Measurements from ENCODE around the gene TMEFF2. TPM values are rescaled to one million over a fixed set of nuclear protein-coding genes. Genes with fewer than 3 reads are reported as not detected.

Gene TMEFF2
- total RNA-seq, 1 donor, result not detected

DNA sequence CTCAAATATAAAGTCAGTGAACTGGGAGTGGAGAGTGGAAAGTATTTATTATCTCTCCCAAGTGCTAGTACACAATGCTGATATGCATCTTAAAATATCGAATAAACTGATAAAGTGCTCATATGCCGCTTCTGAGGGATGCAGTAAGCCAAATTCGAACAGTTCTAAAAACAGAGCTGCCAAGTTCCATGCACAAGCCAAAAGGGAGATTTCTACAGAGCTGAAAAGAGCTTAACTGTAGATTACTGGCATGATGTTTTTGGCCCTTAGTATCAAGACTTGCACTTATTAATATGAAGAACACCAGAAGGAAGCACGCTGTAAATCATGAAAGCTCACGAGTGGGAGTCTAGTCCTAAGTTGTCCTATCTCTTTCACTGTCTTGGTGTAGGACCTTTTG is 7.9 kb downstream of the TMEFF2 start:
- no peak for DNase-seq (ENCODE audit: low read depth in 2 of 3, low spot score in 2 of 3)

DNA sequence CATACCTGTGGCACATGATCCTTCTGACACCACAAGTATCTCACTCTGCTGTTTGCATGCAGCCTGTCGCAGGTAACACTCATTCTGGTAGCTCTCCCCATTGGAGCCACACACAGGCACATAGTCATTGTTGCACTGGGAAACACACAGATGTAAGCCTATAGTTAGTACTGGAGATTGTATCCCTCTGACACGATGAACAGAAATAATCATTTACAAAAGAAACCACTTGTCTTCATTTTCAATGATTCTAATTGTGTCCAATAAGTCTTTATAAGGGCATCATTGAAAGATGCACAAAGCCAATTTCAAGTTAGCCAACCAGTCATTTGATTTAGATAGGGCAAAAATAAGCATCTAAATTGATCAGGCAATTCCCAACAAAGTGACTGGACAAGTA is 10.4 kb downstream of the TMEFF2 start:
- no peak for DNase-seq (ENCODE audit: low read depth in 2 of 3, low spot score in 2 of 3)

DNA sequence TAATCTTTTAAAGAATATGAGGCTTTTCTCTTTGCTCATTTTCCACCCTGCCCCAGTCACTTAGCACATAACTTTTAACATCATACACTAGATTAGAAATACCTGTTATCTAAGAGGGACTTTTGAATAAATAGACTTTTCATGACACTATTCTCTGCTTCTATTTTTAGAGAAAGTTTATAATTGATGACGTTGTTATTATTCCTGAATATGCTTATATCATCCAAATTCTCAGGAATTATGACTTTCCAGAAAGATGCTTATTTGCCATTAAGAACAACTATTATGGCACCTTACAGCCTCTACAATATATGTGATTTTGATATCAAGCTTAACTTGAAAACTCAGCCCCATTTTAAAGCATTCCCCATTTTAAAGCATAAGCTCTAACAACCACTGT is 11.4 kb downstream of the TMEFF2 start:
- no peak for DNase-seq (ENCODE audit: low read depth in 2 of 3, low spot score in 2 of 3)

DNA sequence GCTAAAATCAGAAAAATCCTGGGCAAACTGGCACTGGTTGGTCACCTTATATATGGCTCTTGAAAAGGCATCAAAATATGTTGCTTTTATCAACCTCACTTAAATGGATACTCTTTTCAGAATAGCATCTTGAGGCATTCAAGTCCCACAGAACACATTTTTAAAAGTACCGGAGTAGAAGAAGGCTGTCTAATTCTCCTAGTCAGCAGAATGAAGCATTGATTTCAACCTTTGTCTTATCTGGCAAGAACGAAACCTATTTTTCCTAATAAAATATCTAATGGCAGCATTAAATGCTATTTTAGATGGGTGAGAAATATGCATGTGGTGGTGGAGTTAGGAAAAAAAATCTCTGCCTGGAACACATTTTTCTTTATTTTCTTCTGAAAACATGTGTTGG is 27.8 kb downstream of the TMEFF2 start:
- DNase-seq (ENCODE audit: low read depth in 2 of 3, low spot score in 2 of 3), result no peak

DNA sequence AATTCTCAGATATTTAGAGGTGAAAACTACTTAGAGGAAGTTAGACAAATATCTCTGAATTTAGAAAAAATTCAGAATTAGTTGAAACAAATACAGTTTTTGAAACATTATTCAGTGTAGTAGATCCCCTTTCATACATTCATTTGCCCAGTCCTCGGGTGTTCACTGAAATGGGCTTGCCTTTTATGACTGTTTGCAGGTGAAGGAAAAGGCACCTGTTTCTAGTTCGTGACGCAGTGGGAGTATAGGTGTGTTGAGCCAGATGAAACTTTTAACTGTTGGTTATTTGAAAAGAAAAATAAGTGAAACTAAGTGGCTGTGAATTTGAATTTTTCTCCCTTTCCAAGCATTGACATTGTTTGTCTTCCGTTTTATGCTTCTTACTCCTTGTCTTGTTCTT is 28.9 kb downstream of the TMEFF2 start:
- DNase-seq (ENCODE audit: low read depth in 2 of 3, low spot score in 2 of 3), result no peak

DNA sequence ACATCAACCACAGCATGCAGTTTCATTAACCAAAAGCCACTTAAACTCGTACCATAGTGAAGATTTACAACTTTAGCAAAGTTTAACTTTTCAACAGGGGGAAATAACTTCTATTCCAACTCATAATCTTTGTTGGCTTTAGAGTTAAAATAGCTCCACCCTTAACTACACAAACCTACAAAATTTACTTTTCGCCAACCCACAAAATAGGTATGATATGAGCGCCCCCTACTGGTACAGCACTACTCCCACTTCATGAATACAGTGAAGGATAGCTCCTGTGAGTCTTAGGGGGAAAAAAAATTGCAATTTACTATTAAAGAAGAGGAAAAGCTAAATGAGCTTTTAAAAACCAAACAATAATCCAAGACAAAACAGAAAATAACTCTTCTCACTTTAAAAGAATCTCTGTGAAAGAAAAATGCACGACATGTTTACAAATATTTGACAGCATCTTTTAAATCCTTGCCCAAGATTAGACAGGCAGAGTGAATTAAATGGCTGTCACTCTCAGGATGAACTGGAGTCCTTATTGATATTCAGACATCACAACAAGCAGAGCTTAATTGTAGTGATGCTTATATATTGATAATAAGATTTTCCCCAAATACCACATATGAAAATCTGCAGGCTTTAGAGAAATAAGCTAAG is 32.2 kb downstream of the TMEFF2 start:
- peak; percentile 42 to 82 (median 66) for DNase-seq (ENCODE audit: low read depth in 2 of 3, low spot score in 2 of 3)

DNA sequence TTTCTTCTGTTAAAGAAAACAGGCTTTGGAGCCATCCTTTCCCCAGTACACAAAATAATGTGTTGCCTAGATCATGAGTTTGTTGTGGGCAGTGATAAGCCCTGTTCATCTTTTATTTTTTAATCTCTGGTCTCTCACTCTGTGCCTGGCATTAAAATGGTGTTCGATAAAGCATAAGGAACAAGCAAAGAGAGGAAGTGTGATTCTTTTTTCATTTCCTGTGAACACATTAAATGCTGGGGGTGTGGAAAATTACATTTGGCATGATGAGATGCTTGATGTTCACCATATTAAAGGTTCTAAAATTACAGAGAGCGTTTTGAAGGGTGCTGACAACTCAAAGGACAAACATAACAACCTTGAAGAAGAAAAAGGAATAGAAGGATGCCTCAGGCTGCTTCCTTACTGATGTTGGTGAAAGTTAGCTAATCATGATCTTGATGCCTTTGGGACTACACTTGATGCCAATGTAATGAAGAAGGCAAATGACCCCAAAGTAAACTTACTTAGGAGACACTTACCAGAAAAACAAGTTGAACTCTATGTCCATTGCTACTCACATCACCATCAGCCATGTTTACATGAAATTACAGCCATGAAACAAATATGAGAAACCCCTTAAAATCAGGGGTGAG is 33.0 kb downstream of the TMEFF2 start:
- DNase-seq (ENCODE audit: low read depth in 2 of 3, low spot score in 2 of 3), result peak in 1 of 3 donors; percentile 5

DNA sequence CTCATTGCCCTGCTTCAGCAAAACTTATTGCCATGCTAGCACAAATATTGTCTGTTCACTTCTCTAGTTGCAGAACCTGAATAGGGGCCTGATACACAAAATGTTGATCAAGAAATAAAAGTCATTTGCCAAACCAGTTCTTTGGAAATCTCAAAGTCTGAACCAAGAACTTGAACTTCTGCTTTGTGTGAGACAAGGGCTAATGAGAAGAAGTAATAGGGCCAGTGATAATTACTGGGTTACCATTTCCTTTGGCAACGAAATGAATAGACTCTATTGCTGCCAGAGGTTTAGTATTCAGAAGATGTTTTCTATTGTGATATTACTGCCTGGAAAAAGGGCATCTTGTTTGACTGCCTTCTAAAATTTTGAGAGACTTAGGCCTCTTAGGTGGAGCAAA is 35.0 kb downstream of the TMEFF2 start:
- DNase-seq (ENCODE audit: low read depth in 2 of 3, low spot score in 2 of 3), result no peak

DNA sequence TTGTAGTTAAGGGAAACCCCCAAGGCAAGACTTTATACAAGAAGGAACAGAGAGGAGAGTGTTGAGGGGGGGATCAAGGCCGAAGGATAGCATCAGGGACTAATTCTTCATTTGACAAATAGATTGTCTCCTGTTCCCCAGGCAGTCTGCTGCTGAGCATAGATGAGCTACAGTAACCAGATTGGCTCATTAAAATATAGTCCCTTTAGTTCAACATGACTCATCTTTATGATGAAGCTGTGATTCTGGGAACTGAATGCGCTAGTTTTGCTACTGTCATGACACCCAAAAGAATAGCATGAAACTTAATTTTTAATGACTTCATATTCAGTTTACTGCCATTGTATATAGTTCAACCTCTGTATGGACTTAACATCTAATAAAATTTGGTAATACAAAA is 35.5 kb downstream of the TMEFF2 start:
- DNase-seq (ENCODE audit: low read depth in 2 of 3, low spot score in 2 of 3), result no peak

DNA sequence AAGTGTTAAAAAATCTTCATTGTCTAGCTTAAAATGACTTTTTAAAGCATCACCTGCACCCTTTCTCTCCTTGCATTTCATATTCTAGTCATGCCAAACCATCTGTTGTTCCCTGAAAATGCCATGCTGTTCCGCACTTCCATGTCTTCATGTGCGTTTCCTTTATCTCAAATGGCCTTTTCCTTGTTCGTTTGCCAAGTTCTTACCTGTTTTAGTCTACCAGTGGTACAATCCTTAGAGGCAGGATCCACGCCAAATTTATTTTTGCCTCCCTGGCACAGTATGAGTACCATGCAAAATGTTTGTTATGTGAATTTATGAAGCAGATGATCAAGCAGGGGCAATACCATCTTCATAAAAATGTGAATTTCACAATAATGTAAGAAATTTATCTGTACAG is 37.0 kb downstream of the TMEFF2 start:
- DNase-seq (ENCODE audit: low read depth in 2 of 3, low spot score in 2 of 3), result no peak

DNA sequence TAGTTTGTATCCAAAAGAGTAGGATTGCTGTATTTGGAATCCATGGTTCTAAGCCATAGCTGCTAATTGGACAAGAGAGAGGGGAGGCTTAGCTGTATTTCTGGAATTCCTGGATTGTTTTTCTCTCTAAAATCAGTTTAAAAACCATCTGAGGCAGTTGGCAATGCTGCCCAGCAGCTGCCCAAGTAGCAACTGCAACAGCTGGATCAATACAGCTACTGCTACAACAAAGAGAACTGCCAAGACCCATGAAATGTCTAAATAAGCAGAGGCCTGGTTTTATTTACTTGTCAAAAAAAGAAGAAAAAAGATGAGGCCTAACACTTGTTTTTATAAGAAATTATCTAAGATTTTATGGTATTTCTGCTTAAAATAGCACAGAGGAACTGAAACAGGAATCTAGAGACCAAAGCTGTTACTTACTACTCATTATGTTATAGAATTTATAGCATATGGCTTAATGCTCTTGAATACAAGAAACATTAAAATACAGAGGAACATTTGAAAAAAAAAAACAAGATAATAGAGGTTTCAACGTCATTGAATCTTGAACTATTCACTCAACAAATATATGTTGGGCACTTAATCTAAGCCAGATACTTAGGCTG is 39.1 kb downstream of the TMEFF2 start:
- no peak for DNase-seq (ENCODE audit: low read depth in 2 of 3, low spot score in 2 of 3)

DNA sequence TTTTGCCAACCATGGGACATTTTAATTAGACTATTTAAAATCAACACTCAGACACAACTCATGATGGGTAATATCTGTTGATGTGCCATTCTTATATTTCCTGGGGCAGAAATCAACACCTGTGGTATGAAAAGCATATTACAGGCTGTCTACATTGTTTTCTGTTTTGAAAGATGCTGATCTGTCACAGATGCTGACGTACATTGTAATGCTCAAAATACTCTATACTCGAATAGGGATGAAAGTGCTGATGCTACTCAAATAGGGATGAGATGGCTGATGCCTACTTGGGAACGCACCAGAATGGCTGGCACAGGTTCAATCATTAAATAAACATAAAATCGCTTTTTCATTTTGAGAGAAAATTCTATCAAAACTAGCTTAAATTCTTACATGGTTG is 41.2 kb downstream of the TMEFF2 start:
- no peak for DNase-seq (ENCODE audit: low read depth in 2 of 3, low spot score in 2 of 3)

DNA sequence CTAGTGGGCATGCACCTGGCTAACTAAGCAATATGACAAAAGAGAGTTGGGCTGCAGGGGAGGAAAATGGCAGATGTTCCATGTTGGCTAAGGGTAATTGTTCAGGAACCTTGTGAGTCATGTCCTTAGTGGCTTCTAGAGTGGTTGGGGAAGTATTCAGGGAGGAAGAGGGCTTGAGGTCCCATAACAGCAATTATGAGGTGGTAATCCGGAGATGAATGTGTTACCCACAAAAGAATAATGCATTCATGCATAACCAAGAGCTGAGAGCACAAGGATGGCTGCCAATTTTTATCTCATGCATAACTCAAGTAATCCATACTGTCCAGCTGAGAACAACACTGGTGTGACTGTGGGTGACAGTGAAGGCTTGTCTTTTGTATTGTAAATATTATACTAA is 42.9 kb downstream of the TMEFF2 start:
- DNase-seq (ENCODE audit: low read depth in 2 of 3, low spot score in 2 of 3), result no peak

DNA sequence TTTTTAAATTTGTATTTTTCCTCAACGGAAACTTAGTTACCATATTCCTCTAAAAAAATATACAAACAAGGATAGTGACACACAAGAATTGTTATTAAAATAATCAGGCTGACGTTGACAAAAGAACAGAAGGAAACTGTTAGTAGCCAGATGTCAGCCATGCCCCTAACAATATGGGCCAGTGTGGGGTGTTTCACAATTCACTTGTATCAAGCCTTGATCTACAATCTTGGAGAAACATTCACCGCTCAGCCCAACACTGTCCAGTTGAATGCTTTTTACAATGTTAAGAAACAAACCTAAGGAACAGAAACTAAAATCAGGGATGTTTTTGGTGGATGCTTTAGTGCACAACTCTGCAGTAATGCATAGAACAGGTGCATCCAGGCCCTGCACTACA is 44.6 kb downstream of the TMEFF2 start:
- DNase-seq (ENCODE audit: low read depth in 2 of 3, low spot score in 2 of 3), result no peak

DNA sequence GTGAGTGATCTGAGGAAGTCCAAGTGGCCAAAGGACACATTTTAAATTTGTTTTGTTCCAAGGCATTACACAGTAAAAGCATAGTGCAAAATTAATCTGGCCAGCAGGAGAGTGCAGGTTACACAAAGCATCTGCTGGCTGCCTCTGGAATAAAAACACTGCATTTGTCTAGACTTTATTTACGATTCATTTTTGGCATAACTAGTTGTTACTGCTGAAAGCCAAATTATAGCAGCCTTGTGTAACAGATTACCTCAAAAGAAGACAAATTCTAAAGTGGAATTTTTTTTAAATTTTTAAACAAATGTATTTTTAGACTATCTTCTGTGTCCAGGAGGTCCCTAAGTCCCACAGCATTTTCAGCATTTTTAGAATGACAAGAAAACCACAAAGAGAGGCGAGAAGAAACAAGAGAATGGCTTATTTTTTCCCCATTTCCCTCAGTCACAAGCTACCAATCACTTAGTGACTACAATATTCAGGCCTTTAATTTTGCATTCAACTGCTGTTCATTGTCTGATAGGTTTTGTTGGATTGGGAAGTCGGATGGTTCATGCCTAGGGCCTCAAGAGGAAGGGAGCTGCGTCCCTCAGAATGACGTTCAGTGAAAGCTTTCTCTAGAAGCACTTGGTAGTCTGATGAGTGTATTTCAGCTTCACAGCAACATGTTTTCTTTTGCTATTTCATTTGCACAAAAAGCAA is 46.0 kb downstream of the TMEFF2 start:
- no peak for DNase-seq (ENCODE audit: low read depth in 2 of 3, low spot score in 2 of 3)

DNA sequence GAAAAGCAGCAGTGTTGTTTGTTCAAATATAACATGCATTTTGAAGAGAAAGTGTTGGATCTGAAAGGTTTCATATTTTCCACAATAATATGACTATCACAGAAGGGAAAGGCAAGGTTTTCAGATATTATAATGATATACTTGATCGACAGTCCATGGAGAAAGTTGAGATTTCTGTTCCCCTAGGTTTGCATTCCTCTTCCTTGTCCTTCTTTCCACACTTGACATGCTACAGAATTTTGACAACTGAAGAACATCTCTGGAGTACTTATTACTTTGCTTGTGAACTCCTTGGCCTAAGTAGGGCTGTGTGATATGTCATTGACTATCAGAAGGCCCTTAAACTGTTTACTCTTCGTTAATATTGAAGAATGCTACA is 46.5 kb downstream of the TMEFF2 start:
- DNase-seq (ENCODE audit: low read depth in 2 of 3, low spot score in 2 of 3), result no peak

DNA sequence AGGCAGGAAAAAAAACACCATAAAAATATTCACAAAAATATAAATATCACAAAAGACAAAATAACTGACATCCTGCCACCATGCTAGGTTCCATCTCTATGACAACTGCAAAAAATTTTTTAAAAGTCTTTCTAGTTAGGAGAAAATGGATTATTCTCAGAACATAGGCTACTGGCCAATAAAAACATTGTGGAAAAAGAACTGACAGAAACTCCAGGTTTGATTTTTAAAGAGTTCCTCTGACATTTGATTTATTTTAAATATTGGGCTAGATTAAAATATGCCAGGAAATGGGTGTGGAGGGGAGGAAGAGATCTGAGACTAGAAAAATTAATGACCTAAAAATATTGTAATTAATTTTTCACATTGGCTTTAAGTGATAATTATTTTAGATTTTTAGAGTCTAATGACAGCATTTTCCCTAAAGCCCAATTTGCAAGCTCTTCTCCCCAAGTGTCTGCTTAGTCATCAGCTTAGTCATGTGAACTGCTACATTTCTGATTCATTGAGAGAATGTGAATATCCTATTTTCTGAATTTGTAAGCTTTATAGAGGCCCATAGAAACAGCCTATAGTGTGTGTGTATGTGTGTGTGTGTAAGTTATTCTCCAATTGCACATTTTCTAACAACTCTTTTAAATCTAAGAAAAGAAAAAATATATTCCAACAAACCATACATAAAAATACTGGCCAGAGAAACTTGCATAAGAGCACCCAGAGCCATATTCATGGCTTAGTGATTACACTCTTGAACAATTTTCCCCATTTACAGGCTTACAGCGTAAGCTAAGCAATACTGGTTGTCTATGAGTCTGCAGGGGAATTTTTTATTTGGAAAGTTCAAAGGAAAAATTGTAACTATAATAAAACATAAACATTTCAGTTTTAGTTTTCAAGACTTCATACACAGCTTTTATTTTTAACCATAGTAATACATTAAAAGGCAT is 48.4 kb downstream of the TMEFF2 start:
- DNase-seq (ENCODE audit: low read depth in 2 of 3, low spot score in 2 of 3), result peak in 1 of 3 donors; percentile 5

DNA sequence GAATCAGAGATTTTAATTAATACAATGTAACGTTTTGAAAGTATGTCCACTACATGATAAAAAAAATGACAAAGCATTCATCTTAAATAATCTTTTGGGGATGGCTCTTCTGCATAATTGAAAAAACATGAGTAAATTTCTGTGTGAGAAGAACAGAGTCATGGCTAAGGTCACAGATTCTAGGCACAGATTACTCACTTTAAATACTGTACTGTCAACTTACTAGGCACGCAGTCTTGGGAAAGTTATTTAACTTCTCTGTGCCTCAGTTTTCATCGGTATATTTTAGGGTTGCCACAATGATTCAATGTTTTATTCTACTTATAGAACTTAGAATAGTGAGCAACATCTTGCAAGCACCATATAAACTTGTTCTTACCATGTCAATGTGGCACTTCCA is 49.2 kb downstream of the TMEFF2 start:
- no peak for DNase-seq (ENCODE audit: low read depth in 2 of 3, low spot score in 2 of 3)

DNA sequence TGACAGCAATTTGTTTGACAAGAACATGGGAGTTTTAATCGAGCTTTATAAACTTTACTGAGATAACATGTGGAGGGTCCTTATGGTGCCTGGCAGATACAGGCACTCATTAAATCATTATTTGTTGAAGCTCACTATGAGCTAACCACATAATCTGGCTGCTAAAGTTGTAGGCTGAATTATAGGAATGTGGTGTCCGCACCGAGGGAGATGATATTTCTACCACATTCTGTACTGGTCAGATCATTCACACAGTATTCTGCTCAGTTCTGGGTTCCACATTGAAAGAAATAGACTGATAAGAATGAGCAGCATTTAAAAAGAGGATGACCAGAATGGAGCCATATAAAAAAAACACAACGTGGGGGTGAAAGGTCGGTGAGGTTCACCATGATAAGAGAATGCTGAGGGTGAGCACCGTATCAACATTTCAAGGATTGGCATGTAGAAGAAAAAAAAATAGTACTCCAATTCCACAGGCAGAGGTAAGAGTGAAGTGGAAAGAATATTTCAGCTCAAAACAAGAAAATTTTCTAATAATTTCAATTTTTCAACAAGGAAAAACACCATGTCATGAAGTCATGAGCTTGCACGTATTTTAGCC is 54.4 kb downstream of the TMEFF2 start:
- no peak for DNase-seq (ENCODE audit: low read depth in 2 of 3, low spot score in 2 of 3)

DNA sequence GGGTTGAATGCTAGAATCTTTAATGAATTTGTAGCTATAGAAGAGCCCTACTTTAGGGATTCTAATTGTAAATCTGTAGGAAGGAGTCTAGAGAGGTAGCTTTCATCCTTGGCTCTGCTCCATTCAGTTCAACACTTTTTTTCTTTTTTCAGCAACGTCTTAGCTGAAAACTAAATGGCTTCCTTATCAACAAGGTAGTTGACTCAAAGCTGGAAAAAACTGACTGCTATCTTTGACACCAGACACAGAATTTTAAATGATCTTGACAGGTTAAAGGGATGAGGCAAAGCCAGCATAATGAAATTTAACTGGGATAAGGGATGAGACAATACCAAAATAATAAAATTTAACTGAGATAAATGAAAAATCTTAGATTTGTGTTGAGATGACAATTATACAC is 54.9 kb downstream of the TMEFF2 start:
- DNase-seq (ENCODE audit: low read depth in 2 of 3, low spot score in 2 of 3), result no peak

Measured in hematopoietic multipotent progenitor cell (in vitro differentiated cells).